ENCODE data around the gene DXO.

The DXO gene

GRCh38 chr6:31967926-31968320 is 4.0 kb downstream of the DXO start:
- Histone ChIP-seq H3K27ac (ENCODE audit: low read depth, low read length) (no peak overlapping the region), H3K36me3 (ENCODE audit: control insufficient read depth, insufficient read depth, low read length) (peaks cover 73% of the 10 kb centered on the region)

GRCh38 chr6:31966997-31967925 is 4.7 kb downstream of the DXO start:
- peaks cover 80% of the 10 kb centered on the region for H3K36me3 ChIP-seq (ENCODE audit: control insufficient read depth, insufficient read depth, low read length)
- no peaks in the 10 kb centered on the region for H3K4me1 ChIP-seq (ENCODE audit: control insufficient read depth, insufficient read depth, low read length)
- H3K9me3 ChIP-seq (ENCODE audit: control insufficient read depth, insufficient read depth, low read depth, low read length), result no peaks in the 10 kb centered on the region
- H3K9ac ChIP-seq (ENCODE audit: low read length), result no peak overlapping the region
- H3K27ac ChIP-seq (ENCODE audit: low read depth, low read length), result no peak overlapping the region
- H3K4me3 ChIP-seq (ENCODE audit: low read depth, low read length), result no peak overlapping the region
- H3K27me3 ChIP-seq (ENCODE audit: control insufficient read depth, insufficient read depth, low read length), result no peaks in the 10 kb centered on the region

More at GRCh38 chr6:31967926-31968320, 4.0 kb downstream of the DXO start:
- no peaks in the 10 kb centered on the region for H3K9me3 ChIP-seq (ENCODE audit: control insufficient read depth, insufficient read depth, low read depth, low read length)
- H3K9ac ChIP-seq (ENCODE audit: low read length), result no peak overlapping the region
- no peaks in the 10 kb centered on the region for H3K27me3 ChIP-seq (ENCODE audit: control insufficient read depth, insufficient read depth, low read length)
- H3K4me1 ChIP-seq (ENCODE audit: control insufficient read depth, insufficient read depth, low read length), result peaks cover 2% of the 10 kb centered on the region
- H3K4me3 ChIP-seq (ENCODE audit: low read depth, low read length), result no peak overlapping the region

GRCh38 chr6:31966506-31966905 is 5.4 kb downstream of the DXO start:
- no peaks in the 10 kb centered on the region for H3K27me3 ChIP-seq (ENCODE audit: control insufficient read depth, insufficient read depth, low read length)
- no peak overlapping the region for H3K27ac ChIP-seq (ENCODE audit: low read depth, low read length)
- H3K4me3 ChIP-seq (ENCODE audit: low read depth, low read length), result no peak overlapping the region
- H3K9ac ChIP-seq (ENCODE audit: low read length), result no peak overlapping the region
- no peaks in the 10 kb centered on the region for H3K4me1 ChIP-seq (ENCODE audit: control insufficient read depth, insufficient read depth, low read length)
- H3K36me3 ChIP-seq (ENCODE audit: control insufficient read depth, insufficient read depth, low read length), result peaks cover 87% of the 10 kb centered on the region
- no peaks in the 10 kb centered on the region for H3K9me3 ChIP-seq (ENCODE audit: control insufficient read depth, insufficient read depth, low read depth, low read length)

GRCh38 chr6:31965700-31966099 is 6.2 kb downstream of the DXO start:
- no peak overlapping the region for H3K4me3 ChIP-seq (ENCODE audit: low read depth, low read length)
- H3K27ac ChIP-seq (ENCODE audit: low read depth, low read length), result no peak overlapping the region
- H3K9me3 ChIP-seq (ENCODE audit: control insufficient read depth, insufficient read depth, low read depth, low read length), result no peaks in the 10 kb centered on the region
- no peaks in the 10 kb centered on the region for H3K27me3 ChIP-seq (ENCODE audit: control insufficient read depth, insufficient read depth, low read length)
- H3K36me3 ChIP-seq (ENCODE audit: control insufficient read depth, insufficient read depth, low read length), result peaks cover 95% of the 10 kb centered on the region
- H3K9ac ChIP-seq (ENCODE audit: low read length), result no peak overlapping the region
- no peaks in the 10 kb centered on the region for H3K4me1 ChIP-seq (ENCODE audit: control insufficient read depth, insufficient read depth, low read length)

- Histone ChIP-seq H3K4me1 (ENCODE audit: control insufficient read depth, insufficient read depth, low read length) (peaks cover 7% of the 10 kb centered on the region; the same call in 1 of the 2 replicates), H3K9ac (ENCODE audit: low read length) (no peak overlapping the region), H3K4me3 (ENCODE audit: low read depth, low read length) (no peak overlapping the region), H3K27ac (ENCODE audit: low read depth, low read length) (no peak overlapping the region), H3K9me3 (ENCODE audit: control insufficient read depth, insufficient read depth, low read depth, low read length) (no peaks in the 10 kb centered on the region), H3K36me3 (ENCODE audit: control insufficient read depth, insufficient read depth, low read length) (peaks cover 87% of the 10 kb centered on the region), H3K27me3 (ENCODE audit: control insufficient read depth, insufficient read depth, low read length) (no peaks in the 10 kb centered on the region)
Measured at GRCh38 chr6:31963921-31964320, 8.0 kb downstream of the DXO start.

GRCh38 chr6:31961616-31962015 is 10.3 kb downstream of the DXO start:
- H3K9ac ChIP-seq (ENCODE audit: low read length), result no peak overlapping the region
- no peaks in the 10 kb centered on the region for H3K9me3 ChIP-seq (ENCODE audit: control insufficient read depth, insufficient read depth, low read depth, low read length)
- peaks cover 71% of the 10 kb centered on the region for H3K36me3 ChIP-seq (ENCODE audit: control insufficient read depth, insufficient read depth, low read length)
- H3K4me3 ChIP-seq (ENCODE audit: low read depth, low read length), result no peak overlapping the region
- H3K27me3 ChIP-seq (ENCODE audit: control insufficient read depth, insufficient read depth, low read length), result no peaks in the 10 kb centered on the region
- H3K4me1 ChIP-seq (ENCODE audit: control insufficient read depth, insufficient read depth, low read length), result peaks cover 10% of the 10 kb centered on the region; the same call in 1 of the 2 replicates
- no peak overlapping the region for H3K27ac ChIP-seq (ENCODE audit: low read depth, low read length)

- Histone ChIP-seq H3K27me3 (ENCODE audit: control insufficient read depth, insufficient read depth, low read length) (no peaks in the 10 kb centered on the region), H3K4me1 (ENCODE audit: control insufficient read depth, insufficient read depth, low read length) (peaks cover 10% of the 10 kb centered on the region; the same call in 1 of the 2 replicates), H3K9ac (ENCODE audit: low read length) (peak within 1 kb of the TSS; percentile 90), H3K4me3 (ENCODE audit: low read depth, low read length) (peak within 1 kb of the TSS; percentile 91), H3K36me3 (ENCODE audit: control insufficient read depth, insufficient read depth, low read length) (peaks cover 71% of the 10 kb centered on the region), H3K9me3 (ENCODE audit: control insufficient read depth, insufficient read depth, low read depth, low read length) (no peaks in the 10 kb centered on the region), H3K27ac (ENCODE audit: low read depth, low read length) (peak within 1 kb of the TSS; percentile 83)
Measured at GRCh38 chr6:31958741-31959739, 12.9 kb downstream of the DXO start, which contains the start of the genes NELFE and SKIC2. Gene NELFE (minus strand): TSS chr6:31958971. CDS start chr6:31958446, 525 bp downstream. Gene SKIC2 (plus strand): TSS chr6:31959175. CDS start chr6:31959193, 18 bp downstream.

- no peaks in the 10 kb centered on the region for H3K27me3 ChIP-seq (ENCODE audit: control insufficient read depth, insufficient read depth, low read length)
- peaks cover 71% of the 10 kb centered on the region for H3K36me3 ChIP-seq (ENCODE audit: control insufficient read depth, insufficient read depth, low read length)
- H3K27ac ChIP-seq (ENCODE audit: low read depth, low read length), result 0 out of 2 replicates have a peak overlapping the region, but pooled peaks have one; percentile 2
- peak overlapping the region; percentile 84 for H3K9ac ChIP-seq (ENCODE audit: low read length)
- no peaks in the 10 kb centered on the region for H3K9me3 ChIP-seq (ENCODE audit: control insufficient read depth, insufficient read depth, low read depth, low read length)
- peak overlapping the region; percentile 91 for H3K4me3 ChIP-seq (ENCODE audit: low read depth, low read length)
- peaks cover 10% of the 10 kb centered on the region; the same call in 1 of the 2 replicates for H3K4me1 ChIP-seq (ENCODE audit: control insufficient read depth, insufficient read depth, low read length)
Measured at GRCh38 chr6:31958412-31958740, 13.6 kb downstream of the DXO start.

- H3K4me3 ChIP-seq (ENCODE audit: low read depth, low read length), result no peak overlapping the region
- H3K36me3 ChIP-seq (ENCODE audit: control insufficient read depth, insufficient read depth, low read length), result peaks cover 70% of the 10 kb centered on the region
- H3K9me3 ChIP-seq (ENCODE audit: control insufficient read depth, insufficient read depth, low read depth, low read length), result no peaks in the 10 kb centered on the region
- peaks cover 10% of the 10 kb centered on the region; the same call in 1 of the 2 replicates for H3K4me1 ChIP-seq (ENCODE audit: control insufficient read depth, insufficient read depth, low read length)
- H3K27ac ChIP-seq (ENCODE audit: low read depth, low read length), result no peak overlapping the region
- no peak overlapping the region for H3K9ac ChIP-seq (ENCODE audit: low read length)
- H3K27me3 ChIP-seq (ENCODE audit: control insufficient read depth, insufficient read depth, low read length), result no peaks in the 10 kb centered on the region
Measured at GRCh38 chr6:31956796-31957195, 15.1 kb downstream of the DXO start.

GRCh38 chr6:31954511-31954910 is 17.4 kb downstream of the DXO start:
- H3K27ac ChIP-seq (ENCODE audit: low read depth, low read length), result no peak overlapping the region
- no peaks in the 10 kb centered on the region for H3K9me3 ChIP-seq (ENCODE audit: control insufficient read depth, insufficient read depth, low read depth, low read length)
- no peak overlapping the region for H3K4me3 ChIP-seq (ENCODE audit: low read depth, low read length)
- peaks cover 64% of the 10 kb centered on the region for H3K36me3 ChIP-seq (ENCODE audit: control insufficient read depth, insufficient read depth, low read length)
- no peak overlapping the region for H3K9ac ChIP-seq (ENCODE audit: low read length)
- H3K27me3 ChIP-seq (ENCODE audit: control insufficient read depth, insufficient read depth, low read length), result no peaks in the 10 kb centered on the region
- H3K4me1 ChIP-seq (ENCODE audit: control insufficient read depth, insufficient read depth, low read length), result 0 out of 2 replicates have a peak, but pooled peaks cover 6% of the 10 kb centered on the region

All from HUES6 (cell line).